WTC11 (cell line): Measurements from ENCODE around the gene OSM. TPM values are rescaled to one million over a fixed set of nuclear protein-coding genes. Genes with fewer than 3 reads are reported as not detected.

Experiments
- ATAC-seq: fragments of 200-7000 bp; cut with Tn5 transposase; 2 replicates; pipeline ENCODE4 v1.10.0; 2021; ENCODE audit warnings: mild to moderate bottlenecking, moderate library complexity
- CTCF ChIA-PET: fragments of 300-600 bp; sonication (Branson Sonifier 250); formaldehyde crosslinking; loops from one replicate; lab custom pipeline; 2021; ENCODE audit warnings: antibody characterized with exemption; lab: Charles Lee
- POLR2A ChIA-PET: fragments of 350-600 bp; sonication (Branson Sonifier 250); formaldehyde crosslinking; loops from one replicate; lab custom pipeline; 2021; ENCODE audit warnings: antibody characterized with exemption; lab: Charles Lee
- DNase-seq: peaks from one replicate; pipeline ENCODE4 v3.0.0; 2021; ENCODE audit warnings: low spot score
- H3K27ac Mint-ChIP-seq: 2 replicates; pipeline ENCODE4 v1.8.0; 2021; ENCODE audit warnings: mixed read lengths
- H3K27me3 Mint-ChIP-seq: 2 replicates; pipeline ENCODE4 v1.8.0; 2021; ENCODE audit warnings: low read depth, mild to moderate bottlenecking, moderate library complexity, mixed read lengths
- H3K36me3 Mint-ChIP-seq: 2 replicates; pipeline ENCODE4 v1.8.0; 2021; ENCODE audit warnings: mixed read lengths
- H3K4me1 Mint-ChIP-seq: 2 replicates; pipeline ENCODE4 v1.8.0; 2022; ENCODE audit warnings: mixed read lengths
- H3K4me3 Mint-ChIP-seq: 2 replicates; pipeline ENCODE4 v1.8.0; 2021; ENCODE audit warnings: mild to moderate bottlenecking, moderate library complexity, mixed read lengths
- H3K9me3 Mint-ChIP-seq: 2 replicates; pipeline ENCODE4 v1.8.0; 2021; ENCODE audit warnings: mixed read lengths
- AFF4 ChIP-seq: sonication (generic); formaldehyde crosslinking; IDR thresholded peaks from 2 replicates; pipeline ENCODE4 v1.8.1; 2023; ENCODE audit warnings: mild to moderate bottlenecking, missing genetic modification reagents, borderline replicate concordance
- AR ChIP-seq: fragments of 250-450 bp; sonication (Bioruptor Pico); IDR thresholded peaks from 2 replicates; pipeline ENCODE4 v1.9.0; 2021; ENCODE audit warnings: mild to moderate bottlenecking
- CBFB ChIP-seq: sonication (generic); formaldehyde crosslinking; IDR thresholded peaks from 2 replicates; pipeline ENCODE4 v1.8.1; 2022; ENCODE audit warnings: mild to moderate bottlenecking, low read depth, missing genetic modification reagents
- CREM ChIP-seq: sonication (generic); formaldehyde crosslinking; IDR thresholded peaks from 2 replicates; pipeline ENCODE4 v1.8.1; 2022; ENCODE audit warnings: mild to moderate bottlenecking, missing genetic modification reagents, moderate library complexity
- E2F4 ChIP-seq: sonication (generic); formaldehyde crosslinking; IDR thresholded peaks from 2 replicates; pipeline ENCODE4 v1.8.1; 2022; ENCODE audit warnings: low read depth, mild to moderate bottlenecking, moderate library complexity, missing genetic modification reagents, borderline replicate concordance
- IRF2 ChIP-seq: sonication (generic); formaldehyde crosslinking; IDR thresholded peaks from 2 replicates; pipeline ENCODE4 v1.8.0; 2022; ENCODE audit warnings: low read depth, missing genetic modification reagents, borderline replicate concordance
- JUN ChIP-seq: sonication (generic); formaldehyde crosslinking; IDR thresholded peaks from 2 replicates; pipeline ENCODE4 v1.8.0; 2023; ENCODE audit warnings: mild to moderate bottlenecking, missing genetic modification reagents
- MYBL2 ChIP-seq: sonication (generic); formaldehyde crosslinking; IDR thresholded peaks from 2 replicates; pipeline ENCODE4 v1.8.1; 2023; ENCODE audit warnings: mild to moderate bottlenecking, moderate library complexity, missing genetic modification reagents
- NFATC4 ChIP-seq: fragments of 250-450 bp; sonication (Bioruptor Pico); IDR thresholded peaks from 2 replicates; pipeline ENCODE4 v1.9.0; 2021; ENCODE audit warnings: mild to moderate bottlenecking
- NFYB ChIP-seq: sonication (generic); formaldehyde crosslinking; conservative IDR thresholded peaks from 2 replicates; pipeline ENCODE4 v1.8.0; 2022; ENCODE audit warnings: low read depth, missing genetic modification reagents
- PREB ChIP-seq: sonication (generic); formaldehyde crosslinking; IDR thresholded peaks from 2 replicates; pipeline ENCODE4 v1.8.1; 2022; ENCODE audit warnings: mild to moderate bottlenecking, missing genetic modification reagents, moderate library complexity, borderline replicate concordance
- PRRX2 ChIP-seq: fragments of 250-450 bp; sonication (Bioruptor Pico); IDR thresholded peaks from 2 replicates; pipeline ENCODE4 v1.8.0; 2021; ENCODE audit warnings: mild to moderate bottlenecking
- RELA ChIP-seq: sonication (generic); formaldehyde crosslinking; IDR thresholded peaks from 2 replicates; pipeline ENCODE4 v1.8.1; 2022; ENCODE audit warnings: missing genetic modification reagents, mild to moderate bottlenecking, borderline replicate concordance
- SMAD3 ChIP-seq: sonication (generic); formaldehyde crosslinking; IDR thresholded peaks from 2 replicates; pipeline ENCODE4 v1.8.0; 2022; ENCODE audit warnings: missing genetic modification reagents, mild to moderate bottlenecking, borderline replicate concordance
- TEAD1 ChIP-seq: sonication (generic); formaldehyde crosslinking; IDR thresholded peaks from 2 replicates; pipeline ENCODE4 v1.8.0; 2022; ENCODE audit warnings: mild to moderate bottlenecking, missing genetic modification reagents
- ZBTB43 ChIP-seq: sonication (generic); formaldehyde crosslinking; IDR thresholded peaks from 2 replicates; pipeline ENCODE4 v1.8.1; 2023; ENCODE audit warnings: mild to moderate bottlenecking, missing genetic modification reagents
- ZNF121 ChIP-seq: sonication (generic); formaldehyde crosslinking; IDR thresholded peaks from 2 replicates; pipeline ENCODE4 v1.8.0; 2023; ENCODE audit warnings: missing genetic modification reagents
- ZNF138 ChIP-seq: sonication (generic); formaldehyde crosslinking; conservative IDR thresholded peaks from 2 replicates; pipeline ENCODE4 v1.8.1; 2022; ENCODE audit warnings: mild to moderate bottlenecking, moderate library complexity, missing genetic modification reagents
- ZNF281 ChIP-seq: sonication (generic); formaldehyde crosslinking; IDR thresholded peaks from 2 replicates; pipeline ENCODE4 v1.8.0; 2023; ENCODE audit warnings: mild to moderate bottlenecking, missing genetic modification reagents
- ZNF396 ChIP-seq: fragments of 250-450 bp; sonication (Bioruptor Pico); IDR thresholded peaks from 2 replicates; pipeline ENCODE4 v1.8.0; 2021; ENCODE audit warnings: mild to moderate bottlenecking, moderate library complexity, borderline replicate concordance
- total RNA-seq: library from RNA; stranded (reverse); gene quantifications from 3 replicates; pipeline ENCODE4 v1.2.3, GENCODE V29; 2021

The OSM gene
- total RNA-seq, 1 experiment from 2014 or later, result not detected

- DNase-seq (no peak), ATAC-seq (no peak)
- Mint-ChIP-seq H3K27me3 (no peaks in the 10 kb centered on the region), H3K4me1 (peaks cover 24% of the 10 kb centered on the region), H3K27ac (0 out of 2 replicates have a peak overlapping the region, but pooled peaks have one; percentile 66), H3K4me3 (no peak overlapping the region), H3K36me3 (no peaks in the 10 kb centered on the region), H3K9me3 (no peaks in the 10 kb centered on the region)
- POLR2A ChIA-PET, result no interaction called here
- TF ChIP-seq PREB (CRISPR knock-in tag) (no peak), ZNF138 (CRISPR knock-in tag) (no peak), ZBTB43 (CRISPR knock-in tag) (no peak), ZNF396 (CRISPR knock-in tag) (no peak), ZNF121 (CRISPR knock-in tag) (no peak), RELA (CRISPR knock-in tag) (no peak), PRRX2 (CRISPR knock-in tag) (no peak), CREM (CRISPR knock-in tag) (no peak), TEAD1 (CRISPR knock-in tag) (no peak), SMAD3 (CRISPR knock-in tag) (no peak), NFYB (CRISPR knock-in tag) (no peak), NFATC4 (CRISPR knock-in tag) (no peak), ZNF281 (CRISPR knock-in tag) (no peak), MYBL2 (CRISPR knock-in tag) (no peak), IRF2 (no peak)
- CTCF ChIA-PET, result interaction anchor here (0.5 to 1.1 kb wide), 2 partner anchors 27 to 616 kb away, joined by 3 to 5 read pairs; no protein-coding TSS in a partner anchor
These were observed 37.9 kb downstream of the OSM start for GRCh38 chr22:30228509-30229359.

- Mint-ChIP-seq H3K36me3 (no peaks in the 10 kb centered on the region), H3K27ac (no peak overlapping the region), H3K4me3 (no peak overlapping the region), H3K27me3 (no peaks in the 10 kb centered on the region), H3K4me1 (peaks cover 21% of the 10 kb centered on the region), H3K9me3 (no peaks in the 10 kb centered on the region)
- DNase-seq, result no peak
- ATAC-seq, result no peak
- POLR2A ChIA-PET, result no interaction called here
- CTCF ChIA-PET, result interaction anchor here (1.1 kb wide), 1 partner anchor 28 kb away, joined by 5 read pairs; no protein-coding TSS in a partner anchor
- no peak for TF ChIP-seq E2F4 (CRISPR knock-in tag)
- no peak for TF ChIP-seq CBFB (CRISPR knock-in tag)
- TF ChIP-seq AFF4 (CRISPR knock-in tag), result no peak
- TF ChIP-seq JUN (CRISPR knock-in tag), result no peak
- TF ChIP-seq AR, result no peak
These were observed 39.0 kb downstream of the OSM start for GRCh38 chr22:30227438-30228228.
